Measurements from ENCODE around the gene LAMA2. TPM values are rescaled to one million over a fixed set of nuclear protein-coding genes. Genes with fewer than 3 reads are reported as not detected.

The LAMA2 gene
- total RNA-seq, 1 experiment from 2014 or later: 2.2 TPM

- TF ChIP-seq CTCF (IDR thresholded peaks at IDR 0.05; ENCODE audit: unreplicated experiment): no peak
- Mint-ChIP-seq H3K27ac (ENCODE audit: low read depth, unreplicated experiment) (no peak overlapping the region), H3K4me3 (ENCODE audit: unreplicated experiment) (no peak overlapping the region), H3K27me3 (ENCODE audit: insufficient read depth, unreplicated experiment) (peaks cover 69% of the 10 kb centered on the region), H3K36me3 (ENCODE audit: insufficient read depth, unreplicated experiment) (no peaks in the 10 kb centered on the region), H3K9me3 (ENCODE audit: unreplicated experiment) (no peaks in the 10 kb centered on the region), H3K4me1 (ENCODE audit: insufficient read depth, unreplicated experiment) (no peaks in the 10 kb centered on the region)
- CTCF ChIA-PET: no interaction called here
- BruUV-seq (replicated peaks): no TSS peak
- intact Hi-C loops (cut with micrococcal nuclease): no loop called here
- no peak for DNase-seq (ENCODE audit: unreplicated experiment)
- POLR2A ChIA-PET: interaction anchor here (1.5 kb wide), 1 partner anchor 8 kb away, joined by 5 read pairs; no protein-coding TSS in a partner anchor
Observed at GRCh38 chr6:129113637-129114036, 230.7 kb downstream of the LAMA2 start.

GRCh38 chr6:129114636-129115391 is 231.9 kb downstream of the LAMA2 start:
- Mint-ChIP-seq H3K27me3 (ENCODE audit: insufficient read depth, unreplicated experiment) (peaks cover 67% of the 10 kb centered on the region), H3K36me3 (ENCODE audit: insufficient read depth, unreplicated experiment) (no peaks in the 10 kb centered on the region), H3K4me1 (ENCODE audit: insufficient read depth, unreplicated experiment) (no peaks in the 10 kb centered on the region), H3K9me3 (ENCODE audit: unreplicated experiment) (no peaks in the 10 kb centered on the region), H3K27ac (ENCODE audit: low read depth, unreplicated experiment) (no peak overlapping the region), H3K4me3 (ENCODE audit: unreplicated experiment) (no peak overlapping the region)
- BruUV-seq (replicated peaks): no TSS peak
- peak; percentile 3 for DNase-seq (ENCODE audit: unreplicated experiment)
- no peak for TF ChIP-seq CTCF (IDR thresholded peaks at IDR 0.05; ENCODE audit: unreplicated experiment)
- intact Hi-C loops (cut with micrococcal nuclease): no loop called here
- ChIA-PET POLR2A (interaction anchor here (1.5 kb wide), 1 partner anchor 9 kb away, joined by 5 read pairs; no protein-coding TSS in a partner anchor), CTCF (interaction anchor here (0.7 kb wide), 1 partner anchor 26 kb away, joined by 3 read pairs; no protein-coding TSS in a partner anchor)

- no peak overlapping the region for H3K27ac Mint-ChIP-seq (ENCODE audit: low read depth, unreplicated experiment)
Observed at GRCh38 chr6:129115471-129115870, 232.5 kb downstream of the LAMA2 start.

More at GRCh38 chr6:129115471-129115870, 232.5 kb downstream of the LAMA2 start:
- POLR2A ChIA-PET: no interaction called here
- intact Hi-C loops (cut with micrococcal nuclease): no loop called here
- DNase-seq (ENCODE audit: unreplicated experiment): no peak
- H3K27me3 Mint-ChIP-seq (ENCODE audit: insufficient read depth, unreplicated experiment): peaks cover 67% of the 10 kb centered on the region
- no TSS peak for BruUV-seq (replicated peaks)
- CTCF ChIA-PET: interaction anchor here (0.7 kb wide), 1 partner anchor 25 kb away, joined by 3 read pairs; no protein-coding TSS in a partner anchor
- TF ChIP-seq CTCF (IDR thresholded peaks at IDR 0.05; ENCODE audit: unreplicated experiment): no peak
- H3K36me3 Mint-ChIP-seq (ENCODE audit: insufficient read depth, unreplicated experiment): no peaks in the 10 kb centered on the region
- H3K9me3 Mint-ChIP-seq (ENCODE audit: unreplicated experiment): no peaks in the 10 kb centered on the region
- no peak overlapping the region for H3K4me3 Mint-ChIP-seq (ENCODE audit: unreplicated experiment)
- no peaks in the 10 kb centered on the region for H3K4me1 Mint-ChIP-seq (ENCODE audit: insufficient read depth, unreplicated experiment)
